Fibroblast of lung (primary cell): ENCODE data around the gene HRC. TPM values are rescaled to one million over a fixed set of nuclear protein-coding genes. Genes with fewer than 3 reads are reported as not detected.

Experiments used
- DNase-seq, 2 donors: peaks; one replicate each; pipeline versions ENCODE4 v3.0.0 to v3.0.0-alpha.2; 2010; ENCODE audit warnings: low read depth in 2 of 2
- H2AFZ ChIP-seq: 2 replicates; pipeline ENCODE4 v1.5.1; 2012; ENCODE audit warnings: low read length, control low read depth, inconsistent platforms
- H3K27ac ChIP-seq: 2 replicates; pipeline ENCODE4 v1.5.1; 2011; ENCODE audit warnings: low read length, control low read depth; ENCODE audit not compliant: insufficient read depth
- H3K27me3 ChIP-seq: 2 replicates; pipeline ENCODE4 v1.5.1; 2011; ENCODE audit warnings: mild to moderate bottlenecking, low read length; ENCODE audit not compliant: control insufficient read depth, insufficient read depth
- H3K36me3 ChIP-seq: 2 replicates; pipeline ENCODE4 v1.5.1; 2011; ENCODE audit warnings: low read length; ENCODE audit not compliant: control insufficient read depth, insufficient read depth
- H3K4me1 ChIP-seq: 2 replicates; pipeline ENCODE4 v1.5.1; 2011; ENCODE audit warnings: low read length; ENCODE audit not compliant: control insufficient read depth, insufficient read depth; ENCODE audit errors: extremely low read depth
- H3K4me2 ChIP-seq: 2 replicates; pipeline ENCODE4 v1.5.1; 2011; ENCODE audit warnings: low read length, control low read depth; ENCODE audit not compliant: insufficient read depth; ENCODE audit errors: extremely low read depth
- H3K4me3 ChIP-seq, 4 experiments: fragments of 200-600 bp in 1 of 4; sonication (generic) in 1 of 4; replicated peaks in 1 of 4; 2 replicates each; pipeline ENCODE4 v1.5.1; 2011 to 2016; ENCODE audit warnings: low read length in 4 of 4, low read depth in 3 of 4, mild to moderate bottlenecking in 3 of 4, control low read depth in 2 of 4, inconsistent platforms in 1 of 4, mixed read lengths in 1 of 4; ENCODE audit not compliant: insufficient read depth in 1 of 4; ENCODE audit errors: control extremely low read depth in 1 of 4
- H3K79me2 ChIP-seq: 2 replicates; pipeline ENCODE4 v1.5.1; 2012; ENCODE audit warnings: mild to moderate bottlenecking, low read length, inconsistent platforms; ENCODE audit not compliant: control insufficient read depth, insufficient read depth
- H3K9ac ChIP-seq: 2 replicates; pipeline ENCODE4 v1.5.1; 2011; ENCODE audit warnings: mild to moderate bottlenecking, low read length, control low read depth; ENCODE audit not compliant: insufficient read depth
- H3K9me3 ChIP-seq: 2 replicates; pipeline ENCODE4 v1.5.1; 2012; ENCODE audit warnings: low read depth, low read length; ENCODE audit not compliant: control insufficient read depth, insufficient read depth
- H4K20me1 ChIP-seq: 2 replicates; pipeline ENCODE4 v1.5.1; 2011; ENCODE audit warnings: low read length; ENCODE audit not compliant: control insufficient read depth, insufficient read depth; ENCODE audit errors: extremely low read depth
- CTCF ChIP-seq, 2 donors: IDR thresholded peaks in 1 of 2; conservative IDR thresholded peaks in 1 of 2; 1 replicate in 1 of 2; 2 replicates in 1 of 2; pipeline ENCODE4 v1.5.1; 2011 to 2012; ENCODE audit warnings: low read length in 2 of 2, control low read depth in 1 of 2, inconsistent platforms in 1 of 2, low read depth in 1 of 2, mild to moderate bottlenecking in 1 of 2
- EZH2 ChIP-seq: IDR thresholded peaks from 2 replicates; pipeline ENCODE4 v1.5.1; 2012; ENCODE audit warnings: low read length, control low read depth, mild to moderate bottlenecking; ENCODE audit errors: missing control alignments
- polyA plus RNA-seq, 2 donors: library from polyadenylated mRNA; depleted of rRNA in 1 of 2; stranded (reverse) in 1 of 2; unstranded in 1 of 2; fragments of >200 nt; gene quantifications; 2 replicates each; pipeline ENCODE4 v1.2.1, GENCODE V29; 2011 to 2012; ENCODE audit warnings: missing spikeins in 1 of 2
- total RNA-seq: library from RNA; depleted of rRNA; stranded (reverse); fragments of >200 nt; gene quantifications from 2 replicates; pipeline ENCODE4 v1.2.1, GENCODE V29; 2014

Gene HRC
- total and polyA plus RNA-seq, 2 donors (not counting 1 experiment from before 2014, with no cell fraction given) = 0.16 TPM; not detected in 1

- Histone ChIP-seq H2AFZ (no peak overlapping the region), H3K4me1 (peaks cover 3% of the 10 kb centered on the region), H3K27ac (no peak overlapping the region), H3K9me3 (no peaks in the 10 kb centered on the region), H3K4me3 (no peak overlapping the region), H3K9ac (no peak overlapping the region), H4K20me1 (no peaks in the 10 kb centered on the region), H3K79me2 (no peaks in the 10 kb centered on the region), H3K36me3 (peaks cover 21% of the 10 kb centered on the region), H3K27me3 (no peaks in the 10 kb centered on the region), H3K4me2 (no peak overlapping the region)
- no peak for DNase-seq
- TF ChIP-seq EZH2 = no peak
- TF ChIP-seq CTCF (conservative IDR thresholded peaks at IDR 0.05 in 1 of 2, IDR thresholded peaks at IDR 0.05 in 1 of 2; ENCODE audit: low read depth in 1 of 2, low read length in 2 of 2) = no peak
Measured at GRCh38 chr19:49111218-49111998, 43.8 kb downstream of the HRC start.

GRCh38 chr19:49110567-49110966 is 44.6 kb downstream of the HRC start:
- TF ChIP-seq EZH2 (no peak), CTCF (conservative IDR thresholded peaks at IDR 0.05 in 1 of 2, IDR thresholded peaks at IDR 0.05 in 1 of 2; ENCODE audit: low read depth in 1 of 2, low read length in 2 of 2) (no peak)
- Histone ChIP-seq H3K4me2 (no peak overlapping the region), H3K36me3 (peaks cover 24% of the 10 kb centered on the region), H3K9ac (no peak overlapping the region), H4K20me1 (no peaks in the 10 kb centered on the region), H2AFZ (no peak overlapping the region), H3K4me3 (no peak overlapping the region), H3K27ac (no peak overlapping the region), H3K4me1 (peaks cover 3% of the 10 kb centered on the region), H3K27me3 (no peaks in the 10 kb centered on the region), H3K79me2 (no peaks in the 10 kb centered on the region), H3K9me3 (no peaks in the 10 kb centered on the region)
- peak in 1 of 2 donors; percentile 62 for DNase-seq

- Histone ChIP-seq H2AFZ (no peak overlapping the region), H3K9ac (no peak overlapping the region), H3K4me2 (no peak overlapping the region), H4K20me1 (no peaks in the 10 kb centered on the region), H3K4me3 (no peak overlapping the region), H3K79me2 (no peaks in the 10 kb centered on the region), H3K4me1 (peaks cover 3% of the 10 kb centered on the region), H3K9me3 (no peaks in the 10 kb centered on the region), H3K27ac (no peak overlapping the region), H3K36me3 (peaks cover 29% of the 10 kb centered on the region), H3K27me3 (no peaks in the 10 kb centered on the region)
- no peak for TF ChIP-seq EZH2
- no peak for TF ChIP-seq CTCF (conservative IDR thresholded peaks at IDR 0.05 in 1 of 2, IDR thresholded peaks at IDR 0.05 in 1 of 2; ENCODE audit: low read depth in 1 of 2, low read length in 2 of 2)
- no peak for DNase-seq
Measured at GRCh38 chr19:49109569-49110233, 45.5 kb downstream of the HRC start.
